NCI-H460 (cell line): ENCODE results near the gene TAOK3. TPM values are rescaled to one million over a fixed set of nuclear protein-coding genes. Genes with fewer than 3 reads are reported as not detected.
"Not testable (repeated sequence)": the region's sequence is repeated elsewhere in the genome, so short reads cannot be mapped to it uniquely, and the experiment has no call there.

ENCODE experiments used
- DNase-seq: peaks from one replicate; pipeline ENCODE4 v3.0.0-alpha.2; 2016; ENCODE audit warnings: low read depth; ENCODE audit errors: extremely low read depth
- total RNA-seq: library from RNA; depleted of rRNA; stranded (reverse); fragments of >200 nt; shearing (Covaris generic); gene quantifications from 2 replicates; pipeline ENCODE4 v1.2.3, GENCODE V29; 2014

Gene TAOK3
- total RNA-seq, 1 experiment from 2014 or later, result 23.6 TPM

GRCh38 chr12:118344829-118345228, 27.9 kb downstream of the TAOK3 start:
- DNase-seq, result no peak

GRCh38 chr12:118342090-118342489, 30.6 kb downstream of the TAOK3 start:
- DNase-seq, result no peak

GRCh38 chr12:118337194-118337838, 35.4 kb downstream of the TAOK3 start:
- no peak for DNase-seq

GRCh38 chr12:118336123-118336522, 36.6 kb downstream of the TAOK3 start:
- DNase-seq, result no peak

- DNase-seq, result no peak
These were observed 37.7 kb downstream of the TAOK3 start for GRCh38 chr12:118334939-118335567.

- DNase-seq, result no peak
These were observed 38.5 kb downstream of the TAOK3 start for GRCh38 chr12:118334241-118334640.

- DNase-seq, result no peak
These were observed 40.2 kb downstream of the TAOK3 start for GRCh38 chr12:118332511-118332910.

GRCh38 chr12:118330421-118331018, 42.2 kb downstream of the TAOK3 start:
- no peak for DNase-seq

GRCh38 chr12:118328486-118329330, 44.0 kb downstream of the TAOK3 start:
- DNase-seq, result no peak

- no peak for DNase-seq
These were observed 45.3 kb downstream of the TAOK3 start for GRCh38 chr12:118327391-118327790.

GRCh38 chr12:118326991-118327390, 45.7 kb downstream of the TAOK3 start:
- no peak for DNase-seq

GRCh38 chr12:118325081-118325480, 47.6 kb downstream of the TAOK3 start:
- DNase-seq, result no peak

GRCh38 chr12:118319627-118320026, 53.1 kb downstream of the TAOK3 start:
- no peak for DNase-seq

- DNase-seq, result no peak
These were observed 54.0 kb downstream of the TAOK3 start for GRCh38 chr12:118318744-118319143.

- no peak for DNase-seq
These were observed 55.0 kb downstream of the TAOK3 start for GRCh38 chr12:118317729-118318128.

- no peak for DNase-seq
These were observed 56.9 kb downstream of the TAOK3 start for GRCh38 chr12:118315821-118316220.

- DNase-seq, result no peak
These were observed 60.1 kb downstream of the TAOK3 start for GRCh38 chr12:118312578-118312977.

GRCh38 chr12:118311666-118312065, 61.0 kb downstream of the TAOK3 start:
- no peak for DNase-seq

- no peak for DNase-seq
These were observed 62.4 kb downstream of the TAOK3 start for GRCh38 chr12:118310320-118310719.

GRCh38 chr12:118308006-118308405, 64.7 kb downstream of the TAOK3 start:
- DNase-seq, result not testable (repeated sequence)
